ENCODE data around the gene UTP14C.
"Not testable (repeated sequence)": the region's sequence is repeated elsewhere in the genome, so short reads cannot be mapped to it uniquely, and the experiment has no call there.

UTP14C gene

DNA sequence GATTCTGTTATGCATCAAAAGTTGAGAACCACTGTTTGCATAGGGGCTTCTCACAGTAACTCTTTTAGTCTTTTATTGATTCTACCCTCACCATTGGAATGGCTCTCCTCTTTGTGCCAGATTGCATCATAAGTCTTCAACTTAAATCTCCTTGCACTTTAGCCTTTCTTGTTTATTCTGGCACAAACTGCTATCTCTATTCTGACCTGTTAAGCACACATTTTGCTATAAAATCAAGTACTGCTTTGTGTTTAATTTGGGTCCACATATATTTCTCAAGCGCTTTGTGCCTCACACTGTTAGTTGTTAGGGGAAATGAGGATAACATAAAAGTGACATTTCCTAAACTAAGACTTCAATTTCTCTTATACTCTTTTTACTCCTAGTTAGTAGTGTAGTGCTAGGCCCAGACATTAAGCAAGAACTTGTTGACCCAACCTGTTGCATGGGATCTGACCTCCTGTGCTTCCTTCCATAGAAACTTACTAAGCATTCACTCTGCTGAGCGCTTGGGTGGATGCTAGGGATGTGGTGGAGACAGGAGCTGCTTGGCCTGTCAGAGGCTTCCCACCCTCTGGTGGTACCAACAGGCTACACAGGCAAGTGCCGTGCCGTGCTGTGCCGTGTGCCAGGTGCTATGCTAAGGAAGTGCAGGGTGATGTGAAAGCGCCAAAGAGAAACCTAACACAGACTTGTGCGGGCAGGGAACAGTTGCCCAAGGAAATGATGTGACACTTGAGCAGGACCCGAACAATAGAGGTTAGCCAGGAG lies 1.2 kb downstream of the UTP14C start:
- Histone ChIP-seq H3K27ac (ENCODE audit: low read depth, low read length) (no peak overlapping the region), H3K9ac (ENCODE audit: low read length) (no peak overlapping the region), H3K4me1 (ENCODE audit: insufficient read depth, low read length) (no peaks in the 10 kb centered on the region), H3K36me3 (ENCODE audit: insufficient read depth, low read length) (peaks cover 32% of the 10 kb centered on the region), H3K9me3 (ENCODE audit: low read length) (no peaks in the 10 kb centered on the region), H3K27me3 (ENCODE audit: control insufficient read depth in 1 of 2, insufficient read depth in 2 of 2, low read length in 2 of 2) (no peaks in the 10 kb centered on the region), H3K4me3 (ENCODE audit: low read depth in 1 of 2, low read length in 2 of 2) (no peak overlapping the region)

DNA sequence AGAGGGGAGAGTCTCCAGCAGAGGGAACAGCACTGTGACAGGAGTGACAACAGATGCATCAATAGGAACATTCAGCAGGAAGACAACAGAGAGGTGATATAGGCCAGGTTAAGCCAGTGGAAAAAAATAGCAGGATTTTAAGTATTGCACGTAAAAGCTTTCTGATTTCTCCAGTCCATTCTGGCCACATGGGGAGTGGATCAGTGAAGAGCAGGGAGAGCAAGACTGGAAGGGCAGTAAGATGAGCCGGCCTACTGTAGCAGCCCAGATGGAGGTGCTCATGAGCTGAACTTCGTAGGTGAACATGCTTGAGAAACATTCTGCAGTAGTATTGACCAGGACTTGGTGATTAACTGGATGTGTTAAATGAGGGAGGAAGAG lies 1.7 kb downstream of the UTP14C start:
- Histone ChIP-seq H3K9me3 (ENCODE audit: low read length) (no peaks in the 10 kb centered on the region), H3K4me3 (ENCODE audit: low read depth in 1 of 2, low read length in 2 of 2) (no peak overlapping the region), H3K27ac (ENCODE audit: low read depth, low read length) (no peak overlapping the region), H3K9ac (ENCODE audit: low read length) (no peak overlapping the region), H3K27me3 (ENCODE audit: control insufficient read depth in 1 of 2, insufficient read depth in 2 of 2, low read length in 2 of 2) (no peaks in the 10 kb centered on the region), H3K36me3 (ENCODE audit: insufficient read depth, low read length) (peaks cover 29% of the 10 kb centered on the region), H3K4me1 (ENCODE audit: insufficient read depth, low read length) (no peaks in the 10 kb centered on the region)

DNA sequence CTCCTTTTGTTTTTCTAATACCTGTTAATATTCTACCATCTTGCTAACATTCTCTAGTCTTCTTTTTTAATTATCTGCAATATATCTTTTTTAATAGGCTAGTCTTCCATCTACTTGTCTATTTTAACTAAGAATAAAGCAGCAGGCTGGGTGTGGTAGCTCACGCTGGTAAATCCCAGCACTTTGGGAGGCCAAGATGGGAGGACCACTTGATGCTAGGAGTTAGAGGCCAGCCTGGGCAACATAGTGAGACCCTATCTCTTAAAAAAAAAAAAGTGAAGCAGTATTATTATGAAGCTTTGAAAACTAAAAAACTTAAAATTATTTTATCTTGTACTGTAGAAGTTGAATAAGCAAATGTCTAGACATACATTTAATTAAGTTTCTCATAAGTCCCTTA lies 3.3 kb downstream of the UTP14C start:
- H3K27me3 ChIP-seq (ENCODE audit: control insufficient read depth in 1 of 2, insufficient read depth in 2 of 2, low read length in 2 of 2): no peaks in the 10 kb centered on the region
- no peaks in the 10 kb centered on the region for H3K4me1 ChIP-seq (ENCODE audit: insufficient read depth, low read length)
- no peak overlapping the region for H3K27ac ChIP-seq (ENCODE audit: low read depth, low read length)
- H3K36me3 ChIP-seq (ENCODE audit: insufficient read depth, low read length): peaks cover 23% of the 10 kb centered on the region
- H3K9ac ChIP-seq (ENCODE audit: low read length): no peak overlapping the region
- H3K9me3 ChIP-seq (ENCODE audit: low read length): no peaks in the 10 kb centered on the region
- no peak overlapping the region for H3K4me3 ChIP-seq (ENCODE audit: low read depth in 1 of 2, low read length in 2 of 2)

DNA sequence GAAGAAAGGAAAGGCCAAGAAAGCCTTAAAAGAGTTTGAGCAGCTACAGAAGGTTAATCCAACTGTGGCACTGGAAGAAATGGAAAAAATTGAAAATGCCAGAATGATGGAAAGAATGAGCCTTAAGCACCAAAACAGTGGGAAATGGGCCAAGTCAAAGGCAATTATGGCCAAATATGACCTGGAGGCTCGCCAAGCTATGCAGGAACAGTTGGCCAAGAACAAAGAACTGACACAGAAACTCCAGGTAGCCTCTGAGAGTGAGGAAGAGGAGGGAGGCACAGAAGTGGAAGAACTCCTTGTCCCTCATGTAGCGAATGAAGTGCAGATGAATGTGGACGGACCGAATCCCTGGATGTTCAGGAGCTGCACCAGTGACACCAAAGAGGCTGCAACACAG lies 5.1 kb downstream of the UTP14C start:
- H3K27ac ChIP-seq (ENCODE audit: low read depth, low read length): no peak overlapping the region
- peaks cover 15% of the 10 kb centered on the region for H3K36me3 ChIP-seq (ENCODE audit: insufficient read depth, low read length)
- H3K4me1 ChIP-seq (ENCODE audit: insufficient read depth, low read length): no peaks in the 10 kb centered on the region
- no peaks in the 10 kb centered on the region for H3K9me3 ChIP-seq (ENCODE audit: low read length)
- H3K9ac ChIP-seq (ENCODE audit: low read length): no peak overlapping the region
- H3K4me3 ChIP-seq (ENCODE audit: low read depth in 1 of 2, low read length in 2 of 2): no peak overlapping the region
- H3K27me3 ChIP-seq (ENCODE audit: control insufficient read depth in 1 of 2, insufficient read depth in 2 of 2, low read length in 2 of 2): no peaks in the 10 kb centered on the region

DNA sequence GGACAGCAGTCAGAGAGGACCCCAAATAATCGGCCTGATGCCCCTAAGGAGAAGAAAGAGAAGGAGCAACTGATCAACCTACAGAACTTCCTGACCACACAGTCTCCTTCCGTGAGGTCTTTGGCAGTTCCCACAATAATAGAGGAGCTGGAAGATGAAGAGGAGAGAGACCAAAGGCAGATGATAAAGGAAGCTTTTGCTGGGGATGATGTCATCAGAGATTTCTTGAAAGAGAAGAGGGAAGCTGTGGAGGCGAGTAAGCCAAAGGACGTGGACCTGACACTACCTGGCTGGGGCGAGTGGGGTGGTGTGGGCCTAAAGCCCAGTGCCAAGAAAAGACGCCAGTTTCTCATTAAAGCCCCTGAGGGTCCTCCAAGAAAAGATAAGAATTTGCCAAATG lies 5.9 kb downstream of the UTP14C start:
- not testable (repeated sequence) for H3K9me3 ChIP-seq (ENCODE audit: low read length); H3K27me3 ChIP-seq (ENCODE audit: control insufficient read depth in 1 of 2, insufficient read depth in 2 of 2, low read length in 2 of 2); H3K4me1 ChIP-seq (ENCODE audit: insufficient read depth, low read length); H3K9ac ChIP-seq (ENCODE audit: low read length); H3K4me3 ChIP-seq (ENCODE audit: low read depth in 1 of 2, low read length in 2 of 2); H3K27ac ChIP-seq (ENCODE audit: low read depth, low read length); H3K36me3 ChIP-seq (ENCODE audit: insufficient read depth, low read length)

DNA sequence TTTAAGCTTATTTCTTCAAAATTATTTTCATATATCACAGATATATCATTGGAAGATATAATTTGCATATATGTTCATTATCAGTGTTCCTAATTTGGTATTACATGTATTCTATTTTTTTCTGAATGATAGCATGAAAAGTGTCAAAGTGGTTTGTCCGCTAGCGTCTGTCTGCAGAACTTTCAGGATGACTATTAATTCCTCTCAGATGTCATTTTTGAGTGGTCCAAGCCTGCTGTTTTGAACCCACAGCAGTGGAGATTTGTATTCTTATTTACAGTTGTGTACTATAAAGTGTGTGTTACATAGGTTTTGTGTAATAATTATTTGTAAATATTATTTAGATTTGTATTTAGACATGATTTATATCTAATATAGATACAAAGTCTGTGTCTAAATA lies 8.5 kb downstream of the UTP14C start:
- no peak overlapping the region for H3K9ac ChIP-seq (ENCODE audit: low read length)
- no peak overlapping the region for H3K27ac ChIP-seq (ENCODE audit: low read depth, low read length)
- H3K27me3 ChIP-seq (ENCODE audit: control insufficient read depth in 1 of 2, insufficient read depth in 2 of 2, low read length in 2 of 2): no peaks in the 10 kb centered on the region
- peaks cover 4% of the 10 kb centered on the region for H3K36me3 ChIP-seq (ENCODE audit: insufficient read depth, low read length)
- no peaks in the 10 kb centered on the region for H3K9me3 ChIP-seq (ENCODE audit: low read length)
- no peak overlapping the region for H3K4me3 ChIP-seq (ENCODE audit: low read depth in 1 of 2, low read length in 2 of 2)
- no peaks in the 10 kb centered on the region for H3K4me1 ChIP-seq (ENCODE audit: insufficient read depth, low read length)

DNA sequence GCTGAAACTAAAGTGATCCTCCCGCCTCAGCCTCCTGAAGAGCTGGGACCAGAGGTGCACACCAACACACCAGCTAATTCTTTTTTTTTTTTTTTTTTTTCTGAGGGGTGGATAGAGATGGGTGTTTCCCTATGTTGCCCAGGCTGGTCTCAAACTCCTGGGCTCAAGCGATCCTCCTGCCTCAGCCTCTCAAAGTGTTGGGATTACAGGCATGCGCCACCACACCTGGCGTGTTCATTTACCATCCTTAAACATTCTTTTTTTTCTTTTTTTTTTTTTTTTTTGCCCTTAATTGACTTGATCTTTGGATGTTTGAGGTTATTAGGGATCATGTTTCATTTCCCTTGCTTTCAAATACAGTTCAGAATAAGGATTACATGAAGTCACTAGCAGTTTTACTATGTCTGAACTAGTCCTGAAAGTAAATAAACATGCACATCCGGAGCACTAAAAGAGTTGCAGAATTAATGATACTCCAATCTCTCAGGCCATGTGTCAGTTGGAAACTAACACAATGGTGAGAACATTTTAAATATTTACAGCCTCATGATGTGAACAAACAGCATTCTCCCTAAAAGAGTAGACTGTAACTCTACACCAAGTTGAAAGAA lies 10.2 kb downstream of the UTP14C start:
- H3K27me3 ChIP-seq (ENCODE audit: control insufficient read depth in 1 of 2, insufficient read depth in 2 of 2, low read length in 2 of 2): no peaks in the 10 kb centered on the region
- H3K4me3 ChIP-seq (ENCODE audit: low read depth in 1 of 2, low read length in 2 of 2): no peak overlapping the region
- H3K4me1 ChIP-seq (ENCODE audit: insufficient read depth, low read length): no peaks in the 10 kb centered on the region
- peaks cover 4% of the 10 kb centered on the region for H3K36me3 ChIP-seq (ENCODE audit: insufficient read depth, low read length)
- H3K9ac ChIP-seq (ENCODE audit: low read length): no peak overlapping the region
- no peak overlapping the region for H3K27ac ChIP-seq (ENCODE audit: low read depth, low read length)
- no peaks in the 10 kb centered on the region for H3K9me3 ChIP-seq (ENCODE audit: low read length)

DNA sequence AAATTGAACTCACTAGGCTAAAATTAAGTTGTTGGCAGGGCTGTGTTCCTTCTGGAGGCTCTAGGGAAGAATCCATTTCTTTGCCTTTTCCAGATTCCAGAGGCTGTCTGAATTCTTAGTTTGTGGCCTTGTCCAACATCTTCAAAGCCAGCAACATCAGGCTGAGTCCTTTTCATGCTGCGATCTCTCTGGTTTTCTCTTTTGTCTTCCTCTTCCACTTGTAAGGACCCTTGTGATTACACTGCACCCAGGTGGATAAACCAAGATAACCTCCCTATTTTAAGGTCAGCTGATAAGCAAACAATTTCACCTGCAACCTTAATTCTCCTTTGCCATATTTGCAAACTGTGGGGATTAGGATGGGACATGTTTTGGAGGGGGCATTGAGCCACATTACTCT lies 11.5 kb downstream of the UTP14C start:
- Histone ChIP-seq H3K36me3 (ENCODE audit: insufficient read depth, low read length) (peaks cover 4% of the 10 kb centered on the region), H3K9ac (ENCODE audit: low read length) (no peak overlapping the region), H3K4me3 (ENCODE audit: low read depth in 1 of 2, low read length in 2 of 2) (no peak overlapping the region), H3K9me3 (ENCODE audit: low read length) (no peaks in the 10 kb centered on the region), H3K4me1 (ENCODE audit: insufficient read depth, low read length) (no peaks in the 10 kb centered on the region), H3K27ac (ENCODE audit: low read depth, low read length) (no peak overlapping the region), H3K27me3 (ENCODE audit: control insufficient read depth in 1 of 2, insufficient read depth in 2 of 2, low read length in 2 of 2) (no peaks in the 10 kb centered on the region)

DNA sequence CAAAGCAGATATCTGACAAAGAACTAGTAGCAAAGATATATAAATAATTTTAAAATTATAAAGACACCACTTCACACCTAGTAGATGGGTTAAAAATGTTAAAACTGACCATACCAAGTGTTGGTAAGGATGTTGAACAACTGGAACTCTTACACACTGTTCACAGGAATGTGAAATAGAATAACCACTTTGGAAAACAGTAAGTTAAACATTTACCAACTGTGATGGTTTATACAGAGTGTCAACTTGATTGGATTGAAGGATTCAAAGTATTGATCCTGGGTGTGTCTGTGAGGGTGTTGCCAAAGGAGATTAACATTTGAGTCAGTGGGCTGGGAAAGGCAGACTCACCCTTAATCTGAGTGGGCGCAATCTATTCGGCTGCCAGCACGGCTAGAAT lies 19.2 kb downstream of the UTP14C start:
- Histone ChIP-seq H3K36me3 (ENCODE audit: insufficient read depth, low read length) (no peaks in the 10 kb centered on the region), H3K27me3 (ENCODE audit: control insufficient read depth in 1 of 2, insufficient read depth in 2 of 2, low read length in 2 of 2) (no peaks in the 10 kb centered on the region), H3K4me3 (ENCODE audit: low read depth in 1 of 2, low read length in 2 of 2) (no peak overlapping the region), H3K4me1 (ENCODE audit: insufficient read depth, low read length) (no peaks in the 10 kb centered on the region), H3K9ac (ENCODE audit: low read length) (no peak overlapping the region), H3K27ac (ENCODE audit: low read depth, low read length) (no peak overlapping the region), H3K9me3 (ENCODE audit: low read length) (no peaks in the 10 kb centered on the region)

DNA sequence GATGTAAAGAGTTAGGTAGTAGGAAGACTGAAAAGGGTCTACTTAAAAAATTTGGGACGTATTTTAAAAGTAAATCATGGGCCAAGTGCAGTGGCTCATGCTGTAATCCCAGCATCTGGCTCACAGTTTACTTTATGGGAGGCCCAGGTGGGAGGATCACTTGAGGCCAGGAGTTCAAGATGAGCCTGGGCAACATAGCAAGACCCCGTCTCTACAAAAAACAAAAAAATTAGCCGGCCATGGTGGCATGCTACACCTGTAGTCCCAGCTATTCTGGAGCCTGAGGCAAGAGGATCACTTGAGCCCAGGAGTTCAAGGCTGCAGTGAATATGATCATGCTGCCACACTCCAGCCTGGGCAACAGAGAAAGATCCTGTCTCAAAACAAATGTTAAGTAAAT lies 23.0 kb downstream of the UTP14C start:
- Histone ChIP-seq H3K4me3 (ENCODE audit: low read depth in 1 of 2, low read length in 2 of 2) (no peak overlapping the region), H3K27ac (ENCODE audit: low read depth, low read length) (no peak overlapping the region), H3K9me3 (ENCODE audit: low read length) (no peaks in the 10 kb centered on the region), H3K27me3 (ENCODE audit: control insufficient read depth in 1 of 2, insufficient read depth in 2 of 2, low read length in 2 of 2) (no peaks in the 10 kb centered on the region), H3K9ac (ENCODE audit: low read length) (no peak overlapping the region), H3K36me3 (ENCODE audit: insufficient read depth, low read length) (no peaks in the 10 kb centered on the region), H3K4me1 (ENCODE audit: insufficient read depth, low read length) (no peaks in the 10 kb centered on the region)

DNA sequence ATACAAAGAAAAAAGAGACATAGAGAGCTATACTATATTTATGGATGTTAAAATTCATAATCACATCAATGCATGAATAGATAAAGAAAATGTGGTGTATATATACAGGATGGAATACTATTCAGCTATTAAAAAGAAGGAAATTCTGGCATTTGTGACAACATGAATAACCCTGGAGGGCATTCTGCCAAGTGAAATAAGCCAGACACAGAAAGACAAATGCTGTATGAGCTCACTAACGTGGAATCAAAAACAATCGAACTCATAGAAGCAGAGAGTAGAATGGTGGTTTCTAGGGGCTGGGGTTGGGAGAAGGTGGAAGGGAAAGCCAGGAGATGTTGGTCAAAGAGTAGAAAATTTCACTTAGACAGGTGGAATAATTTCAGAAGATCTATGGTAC lies 24.0 kb downstream of the UTP14C start:
- no peaks in the 10 kb centered on the region for H3K27me3 ChIP-seq (ENCODE audit: control insufficient read depth in 1 of 2, insufficient read depth in 2 of 2, low read length in 2 of 2)
- H3K27ac ChIP-seq (ENCODE audit: low read depth, low read length): no peak overlapping the region
- H3K9ac ChIP-seq (ENCODE audit: low read length): no peak overlapping the region
- no peaks in the 10 kb centered on the region for H3K36me3 ChIP-seq (ENCODE audit: insufficient read depth, low read length)
- H3K9me3 ChIP-seq (ENCODE audit: low read length): no peaks in the 10 kb centered on the region
- no peak overlapping the region for H3K4me3 ChIP-seq (ENCODE audit: low read depth in 1 of 2, low read length in 2 of 2)
- no peaks in the 10 kb centered on the region for H3K4me1 ChIP-seq (ENCODE audit: insufficient read depth, low read length)

DNA sequence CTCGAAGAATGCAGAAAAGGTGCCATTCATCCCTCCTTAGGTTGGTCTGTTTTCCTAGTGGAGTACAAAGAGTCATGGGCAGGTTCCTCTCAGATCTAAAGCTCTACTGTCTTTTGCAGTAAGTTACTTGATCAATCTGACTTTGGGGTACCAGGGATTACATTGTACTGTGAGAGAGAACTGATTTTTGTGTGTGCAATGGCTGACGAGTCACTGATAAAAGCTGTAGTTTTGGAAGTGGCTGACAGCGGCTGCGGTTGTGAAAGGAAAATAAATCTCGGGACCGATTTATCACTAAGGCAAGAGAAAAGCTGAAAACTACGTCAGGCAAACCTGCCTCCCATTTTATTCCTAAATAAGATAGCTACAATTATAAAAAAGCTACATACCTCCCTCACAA lies 26.9 kb downstream of the UTP14C start:
- Histone ChIP-seq H3K4me1 (ENCODE audit: insufficient read depth, low read length) (no peaks in the 10 kb centered on the region), H3K4me3 (ENCODE audit: low read depth in 1 of 2, low read length in 2 of 2) (no peak overlapping the region), H3K9ac (ENCODE audit: low read length) (no peak overlapping the region), H3K36me3 (ENCODE audit: insufficient read depth, low read length) (no peaks in the 10 kb centered on the region), H3K9me3 (ENCODE audit: low read length) (no peaks in the 10 kb centered on the region), H3K27me3 (ENCODE audit: control insufficient read depth in 1 of 2, insufficient read depth in 2 of 2, low read length in 2 of 2) (no peaks in the 10 kb centered on the region), H3K27ac (ENCODE audit: low read depth, low read length) (no peak overlapping the region)

Data from muscle layer of colon (tissue), 2 donors.